GM21576 (cell line): ENCODE results near the gene RIN1.

Source experiments
- ATAC-seq: cut with Tn5 transposase; IDR thresholded peaks from one replicate; pipeline ENCODE4 v1.9.1; 2021; ENCODE audit warnings: mild to moderate bottlenecking, moderate library complexity; ENCODE audit not compliant: unreplicated experiment

Gene RIN1

DNA sequence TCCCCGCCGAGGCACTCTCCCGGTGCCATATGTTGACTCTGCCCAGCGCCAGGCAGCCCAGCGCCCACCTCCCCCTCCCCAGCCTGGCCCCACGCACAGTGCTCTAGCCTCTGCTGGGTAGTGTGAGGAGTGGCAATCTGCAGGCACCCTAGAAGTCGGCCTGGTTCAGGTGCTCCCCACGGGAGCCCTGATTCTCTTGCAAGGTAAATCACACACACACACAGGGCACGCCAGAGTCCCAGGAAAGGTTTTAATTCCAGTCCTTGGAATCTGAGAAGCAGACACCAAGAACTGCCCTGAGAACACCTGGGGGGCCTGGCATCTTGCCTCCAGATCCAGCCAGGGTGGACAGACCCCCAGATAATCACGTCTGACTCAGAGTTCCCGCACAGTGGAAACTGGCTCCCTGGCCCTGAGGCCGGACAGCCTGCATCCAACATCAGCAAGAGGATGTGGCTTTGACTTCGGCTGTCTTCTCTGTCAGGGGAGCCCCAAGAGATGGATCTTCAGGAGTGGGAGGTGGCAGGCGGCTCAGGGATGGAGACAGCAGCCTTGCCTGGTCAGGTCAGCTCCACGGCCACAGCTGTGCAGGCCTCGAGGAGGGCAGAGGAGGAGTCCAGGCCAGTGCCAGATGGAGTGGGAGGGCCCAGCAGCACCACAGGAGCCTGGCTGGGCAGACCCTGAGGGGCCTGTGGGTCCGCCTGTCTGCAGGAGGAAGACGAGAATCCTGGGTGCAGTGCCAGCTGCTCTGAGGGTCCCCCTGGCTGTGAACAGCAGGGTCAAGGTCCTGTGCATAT, 1.1 kb upstream of the RIN1 start:
- ATAC-seq: no peak

DNA sequence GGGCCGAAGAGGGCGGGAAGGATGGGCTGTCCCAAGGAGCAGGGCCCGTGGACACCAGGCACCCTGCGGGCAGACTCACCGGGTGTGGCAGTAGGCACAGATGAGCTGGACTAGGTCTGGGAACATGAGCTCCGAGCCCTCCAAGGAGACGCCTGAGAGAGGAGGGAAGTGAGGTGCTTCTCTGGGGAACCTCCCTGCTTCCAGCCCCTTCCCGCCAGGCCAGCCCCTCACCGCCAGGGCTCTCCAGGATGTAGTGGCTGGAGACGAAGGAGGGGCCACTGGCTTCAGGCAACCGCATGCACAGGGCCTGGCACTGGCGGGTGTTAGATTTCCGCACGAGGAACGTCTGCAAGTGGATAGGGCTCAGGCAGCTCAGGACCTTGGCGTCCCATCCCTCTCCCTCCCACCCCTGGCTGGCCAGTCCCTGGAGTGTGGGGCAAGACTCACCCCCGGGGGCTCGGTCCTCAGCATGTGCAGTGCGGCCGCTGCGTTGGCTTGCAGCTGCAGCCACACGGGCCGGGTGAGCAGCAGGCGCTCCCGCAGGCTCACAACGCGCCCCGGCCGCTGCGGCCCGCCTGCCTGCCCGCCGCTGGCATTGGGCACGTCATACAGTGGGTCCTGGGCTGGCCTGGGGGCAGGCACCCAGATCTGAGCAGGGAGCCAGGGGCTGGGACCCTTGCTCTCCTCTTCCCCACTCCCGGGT, 552 bp downstream of the RIN1 start:
- no peak for ATAC-seq

- ATAC-seq: no peak
Measured at GRCh38 chr11:66334605-66335442, 1.4 kb downstream of the RIN1 start.

- no peak for ATAC-seq
Measured at GRCh38 chr11:66333896-66334604, 2.2 kb downstream of the RIN1 start.

DNA sequence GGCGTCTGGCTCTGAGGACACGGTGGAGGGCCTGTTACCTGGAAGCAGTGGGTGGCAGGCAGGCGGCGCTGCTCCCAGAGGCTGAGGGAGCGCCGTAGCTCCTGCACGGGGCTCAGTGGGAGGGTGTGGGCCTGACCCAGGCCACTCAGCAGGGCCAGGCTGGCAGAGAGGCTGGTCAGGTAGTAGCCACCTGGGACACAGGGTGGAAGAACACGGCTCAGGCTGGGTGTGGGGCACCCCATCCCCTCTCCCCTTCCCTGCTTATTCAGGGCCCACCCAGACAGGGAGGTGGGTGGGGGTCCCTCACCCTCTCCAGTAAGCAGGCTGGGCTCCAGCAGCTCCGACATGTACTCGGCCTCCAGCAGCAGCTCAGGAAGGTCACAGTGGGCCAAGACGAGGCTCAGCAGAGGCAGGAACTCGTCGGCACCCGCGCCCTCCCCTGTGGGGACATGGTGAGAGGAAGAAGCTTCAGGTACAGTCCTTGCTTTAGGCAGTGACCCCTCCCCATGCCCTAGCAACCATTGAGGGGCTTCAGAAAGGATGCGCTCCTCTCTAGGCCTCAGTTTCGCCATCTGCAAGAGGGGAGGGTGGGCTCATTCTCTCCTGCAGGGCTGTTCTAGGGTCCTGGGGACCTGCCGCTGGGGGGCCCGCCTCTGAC, 2.9 kb downstream of the RIN1 start:
- no peak for ATAC-seq

- ATAC-seq: no peak
Measured at GRCh38 chr11:66332371-66333219, 3.6 kb downstream of the RIN1 start.

DNA sequence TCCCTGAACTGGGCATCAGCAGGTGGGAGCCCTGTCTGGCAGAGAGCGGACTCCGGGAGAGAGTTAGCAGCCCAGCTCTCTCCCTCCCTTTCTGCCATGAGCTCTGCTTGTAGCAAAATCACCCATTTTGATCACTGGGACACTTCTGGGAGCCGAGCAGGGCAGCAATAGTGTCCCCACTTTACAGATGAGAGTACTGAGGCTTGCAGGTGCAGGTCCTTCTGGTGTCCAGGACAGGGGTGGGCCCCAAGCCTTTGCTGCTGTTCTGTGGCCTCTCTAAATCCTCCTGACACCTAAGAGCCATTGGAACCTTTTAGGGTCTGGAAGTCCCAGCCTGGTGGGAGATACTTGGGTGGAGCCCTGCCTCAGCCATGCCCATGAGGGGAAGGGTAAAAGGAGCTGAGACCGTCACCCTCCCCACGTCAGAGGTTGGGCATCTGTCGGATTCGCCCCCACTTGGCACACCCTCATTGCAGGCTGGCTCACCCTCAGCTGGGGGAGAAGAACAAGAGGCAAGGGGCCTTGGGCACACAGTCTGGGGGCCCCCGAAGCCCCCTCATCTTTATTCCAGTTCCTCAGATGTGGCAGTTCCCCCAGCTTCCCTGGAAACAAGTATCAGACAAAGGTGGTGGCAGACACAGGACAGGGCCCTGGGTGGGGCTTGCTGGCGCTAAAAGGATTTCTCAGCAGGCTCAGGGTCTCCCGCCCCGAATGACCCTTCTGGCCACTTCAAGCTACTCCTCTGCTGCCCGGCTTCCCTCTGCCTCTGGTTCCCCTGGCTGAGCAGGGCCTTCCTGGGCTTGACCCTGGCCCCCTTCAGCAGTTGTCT, 4.5 kb downstream of the RIN1 start:
- ATAC-seq: no peak

DNA sequence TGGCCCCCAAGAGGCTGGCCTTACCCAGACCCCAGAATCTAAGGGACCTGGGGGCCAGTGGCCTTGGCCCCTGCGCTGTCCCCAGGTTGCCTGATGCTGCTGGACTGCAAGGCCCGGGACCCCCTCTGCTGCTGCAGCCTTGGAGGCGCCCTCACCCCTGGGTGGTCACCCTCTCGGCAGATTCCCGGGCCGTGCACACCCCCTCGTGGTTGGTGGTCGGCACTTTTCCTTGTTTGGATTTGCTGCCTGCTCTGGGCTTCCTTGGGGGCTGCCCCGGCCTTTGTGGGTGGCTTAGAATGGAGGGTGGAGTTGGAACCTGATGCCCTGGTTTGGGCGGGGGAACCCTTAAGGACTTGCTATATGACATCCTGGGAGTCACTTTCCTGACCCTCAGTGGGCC, 5.3 kb downstream of the RIN1 start:
- ATAC-seq: no peak

- ATAC-seq: no peak
Measured at GRCh38 chr11:66329165-66329673, 7.0 kb downstream of the RIN1 start.

GRCh38 chr11:66328302-66329144, 7.7 kb downstream of the RIN1 start:
- peak; percentile 43 for ATAC-seq

- ATAC-seq: no peak
Measured at GRCh38 chr11:66328031-66328301, 8.3 kb downstream of the RIN1 start.

DNA sequence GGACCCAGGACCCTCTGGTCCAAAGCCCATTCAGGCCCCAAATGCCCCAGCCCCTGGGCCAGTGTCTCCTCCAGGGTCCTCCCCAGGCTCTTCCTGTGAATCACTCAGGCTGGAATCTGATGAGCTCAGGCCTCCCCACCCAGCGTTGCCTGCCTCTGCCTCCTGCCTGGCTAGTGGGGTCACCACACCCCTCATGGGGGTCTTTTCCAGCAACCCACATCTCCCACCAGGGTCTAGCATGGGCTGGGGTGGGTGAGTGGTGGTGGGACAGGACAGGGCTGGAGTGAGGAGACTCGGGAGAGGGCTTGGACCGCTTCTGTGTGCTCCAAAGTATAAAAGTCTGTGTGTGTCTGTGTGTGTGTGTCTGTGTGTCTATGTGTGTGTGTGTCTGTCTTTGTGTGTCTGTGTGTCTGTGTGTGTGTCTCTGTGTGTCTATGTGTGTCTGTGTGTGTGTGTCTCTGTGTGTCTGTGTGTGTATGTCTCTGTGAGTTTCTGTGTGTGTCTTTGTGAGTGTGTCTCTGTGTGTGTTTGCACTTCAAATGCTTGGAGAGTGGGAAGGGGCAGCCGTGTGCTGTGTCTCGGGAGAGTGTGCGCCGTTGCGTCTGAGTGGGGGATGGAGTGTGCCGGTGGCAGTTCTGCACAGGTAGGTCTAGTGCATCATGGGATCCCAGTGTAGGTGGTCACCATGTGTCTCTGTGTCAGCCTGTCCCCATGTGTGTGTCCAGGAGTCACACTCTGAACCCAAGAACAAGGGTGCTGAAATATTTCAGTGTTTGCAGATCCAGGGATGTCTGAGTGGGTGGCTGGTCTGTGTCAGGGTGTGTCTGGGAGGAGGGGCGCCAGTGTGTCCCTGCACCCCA, 8.8 kb downstream of the RIN1 start:
- ATAC-seq: no peak

- no peak for ATAC-seq
Measured at GRCh38 chr11:66326261-66327111, 9.7 kb downstream of the RIN1 start.

DNA sequence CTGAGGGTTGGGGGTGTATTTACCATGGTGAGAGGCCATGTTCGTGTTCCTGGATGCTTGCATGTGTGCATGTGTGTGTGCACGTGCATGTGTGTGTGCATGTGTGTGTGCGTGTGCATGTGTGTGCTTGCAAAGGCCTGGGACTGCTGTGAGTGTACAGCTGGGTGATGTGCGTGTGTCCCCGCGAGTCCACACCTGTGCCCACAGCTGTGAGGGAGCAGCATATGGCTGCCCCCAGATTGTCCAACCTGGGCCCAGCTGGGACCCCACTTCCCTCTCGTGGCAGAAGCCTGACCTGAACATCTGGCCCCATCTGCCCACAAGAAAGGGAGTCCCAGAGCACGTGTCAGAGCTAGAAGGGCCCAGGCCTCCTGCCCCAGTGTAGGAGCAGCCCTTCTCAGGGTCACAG, 11.0 kb downstream of the RIN1 start:
- ATAC-seq: no peak

DNA sequence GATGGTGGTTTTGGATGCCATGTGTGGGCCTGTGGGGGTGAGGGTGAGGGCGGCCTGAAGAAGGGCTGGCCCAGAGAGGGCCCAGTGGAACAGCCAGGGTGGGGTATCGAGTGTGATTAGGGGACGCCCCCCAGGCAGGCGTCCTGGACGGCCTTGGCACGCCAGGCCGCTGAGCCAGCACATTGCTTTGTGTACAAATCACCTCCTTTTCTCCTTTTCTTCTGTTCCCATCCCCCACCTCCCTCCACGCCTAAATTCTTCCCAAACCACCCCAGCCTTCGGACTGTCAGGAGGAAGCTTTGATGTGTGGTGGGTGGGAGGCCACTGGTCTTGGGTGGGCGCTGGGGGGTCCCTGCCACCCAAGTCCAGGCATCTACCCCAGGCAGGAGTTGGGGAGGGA, 11.6 kb downstream of the RIN1 start:
- ATAC-seq: no peak

GRCh38 chr11:66323684-66324083, 12.6 kb downstream of the RIN1 start:
- no peak for ATAC-seq
